ENCODE measurements around the gene NOD2. TPM values are rescaled to one million over a fixed set of nuclear protein-coding genes. Genes with fewer than 3 reads are reported as not detected.

NOD2 gene
- total RNA-seq, 1 experiment from 2014 or later: not detected

DNA sequence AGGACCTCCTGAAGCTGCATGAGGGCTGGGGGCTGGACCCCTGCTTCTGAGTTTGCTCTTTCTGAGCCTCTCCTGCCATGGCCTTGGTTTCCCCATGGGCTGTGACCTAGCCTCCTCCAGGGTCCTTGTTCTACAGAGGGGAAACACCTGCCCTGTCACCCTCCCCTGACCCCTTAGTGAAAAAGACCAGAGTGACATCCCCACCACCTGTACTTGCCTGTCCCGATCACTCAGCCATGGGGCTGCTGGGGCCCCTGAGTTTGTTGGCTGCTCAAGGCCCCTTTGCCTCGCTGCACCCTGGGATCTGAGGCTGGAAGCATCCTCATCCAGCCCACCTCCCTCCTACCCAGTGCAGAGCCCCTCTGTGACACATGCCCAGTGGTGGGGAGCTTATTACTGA is 800 bp downstream of the NOD2 start:
- DNase-seq (ENCODE audit: low spot score): no peak

DNA sequence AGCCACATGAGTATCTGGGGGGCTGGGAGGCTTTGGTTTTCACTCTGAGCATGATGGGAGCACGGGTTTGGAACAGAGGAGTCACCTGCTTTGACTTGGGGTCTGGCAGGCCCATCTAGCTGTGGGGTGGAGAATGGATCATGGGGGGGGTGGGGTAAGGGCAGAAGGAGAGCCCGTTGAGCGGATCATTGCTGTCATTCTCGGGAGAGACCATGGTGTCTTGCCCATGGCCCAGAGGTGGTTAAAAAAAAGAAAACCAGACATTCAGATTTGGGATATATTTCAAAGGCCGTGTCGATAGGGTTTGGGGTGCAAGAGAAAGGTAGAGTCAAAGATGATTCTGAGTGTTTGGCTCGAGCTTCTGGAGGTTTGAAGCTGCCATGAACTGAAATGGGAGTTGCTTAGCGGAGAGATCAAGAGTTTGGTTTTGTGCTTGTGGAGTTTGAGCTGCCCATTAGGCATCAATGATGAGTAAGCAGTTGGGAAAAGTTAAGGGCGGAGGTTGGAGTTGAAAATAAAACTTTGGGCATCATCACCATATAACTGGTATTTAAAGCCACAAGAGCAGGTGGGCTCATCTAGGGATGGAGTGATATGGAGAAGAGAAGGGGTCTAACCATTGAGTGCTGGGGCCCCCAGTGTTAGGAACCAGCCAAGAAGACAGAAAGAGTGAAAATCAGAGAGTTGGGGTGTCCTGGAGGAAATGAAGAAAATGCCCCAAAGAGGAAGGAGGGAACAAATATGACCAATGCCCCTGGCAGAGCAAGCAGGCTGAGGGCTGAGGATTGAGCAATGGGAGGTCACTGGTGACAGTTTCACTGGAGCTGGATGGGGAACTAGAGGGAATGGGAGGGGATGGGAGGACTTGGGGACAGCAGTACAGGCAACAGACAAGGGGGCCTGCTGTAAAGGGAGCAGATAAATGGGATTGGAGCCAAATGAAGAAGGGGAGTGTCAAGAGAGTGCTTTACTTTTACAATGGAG is 1.9 kb downstream of the NOD2 start:
- DNase-seq (ENCODE audit: low spot score): no peak

DNA sequence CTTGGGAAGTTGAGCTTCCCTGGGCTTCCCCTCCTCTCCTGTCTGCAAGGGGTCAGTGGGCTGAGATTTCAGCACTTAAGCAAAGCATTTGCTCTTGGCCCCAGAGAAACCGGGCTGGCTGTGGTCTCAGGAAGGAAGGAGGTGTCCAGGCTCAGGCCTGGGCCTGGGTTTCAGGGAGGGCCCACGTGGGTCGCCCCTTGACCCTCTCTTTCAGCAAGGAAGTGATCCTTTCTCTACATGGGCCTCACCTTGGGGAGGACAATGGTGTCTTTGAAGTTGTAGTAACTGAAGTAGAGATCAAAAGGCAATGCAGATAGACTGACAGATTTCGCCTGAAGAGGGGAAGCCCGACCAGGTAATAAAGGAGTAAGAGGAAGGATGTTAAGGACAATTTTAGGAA is 2.7 kb downstream of the NOD2 start:
- DNase-seq (ENCODE audit: low spot score): no peak

DNA sequence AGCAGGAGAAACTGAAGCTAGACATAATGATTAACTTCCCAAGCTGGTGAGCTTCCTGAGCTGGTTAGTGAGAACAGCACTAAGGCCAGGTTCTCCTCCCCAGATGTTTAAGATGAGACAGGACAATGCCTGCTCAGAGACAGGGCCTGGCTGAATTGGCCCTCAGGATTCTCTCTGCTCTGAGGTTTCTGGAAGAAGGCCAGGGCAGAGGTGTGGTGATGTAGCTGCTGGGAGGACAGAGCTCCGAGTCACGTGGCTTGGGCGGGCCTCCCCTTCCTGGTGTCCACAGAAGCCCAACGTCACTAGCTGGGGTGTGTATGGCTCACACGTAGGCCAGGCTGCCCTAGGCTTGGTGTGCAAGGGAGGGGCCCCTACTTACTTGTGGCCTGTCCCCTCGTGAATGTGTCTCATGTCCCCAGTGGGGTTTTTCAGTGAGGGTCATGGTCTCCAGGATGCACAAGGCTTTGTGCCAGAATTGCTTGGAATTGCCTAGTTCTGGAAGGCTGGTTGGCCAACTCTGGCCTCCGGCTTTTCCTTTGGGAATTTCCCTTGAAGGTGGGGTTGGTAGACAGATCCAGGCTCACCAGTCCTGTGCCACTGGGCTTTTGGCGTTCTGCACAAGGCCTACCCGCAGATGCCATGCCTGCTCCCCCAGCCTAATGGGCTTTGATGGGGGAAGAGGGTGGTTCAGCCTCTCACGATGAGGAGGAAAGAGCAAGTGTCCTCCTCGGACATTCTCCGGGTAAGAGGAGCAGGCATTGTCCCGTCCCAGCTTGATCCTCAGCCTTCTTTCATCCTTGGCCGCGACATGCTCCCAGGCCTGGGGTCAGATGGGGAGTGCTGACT is 3.4 kb downstream of the NOD2 start:
- peak; percentile 80 for DNase-seq (ENCODE audit: low spot score)

DNA sequence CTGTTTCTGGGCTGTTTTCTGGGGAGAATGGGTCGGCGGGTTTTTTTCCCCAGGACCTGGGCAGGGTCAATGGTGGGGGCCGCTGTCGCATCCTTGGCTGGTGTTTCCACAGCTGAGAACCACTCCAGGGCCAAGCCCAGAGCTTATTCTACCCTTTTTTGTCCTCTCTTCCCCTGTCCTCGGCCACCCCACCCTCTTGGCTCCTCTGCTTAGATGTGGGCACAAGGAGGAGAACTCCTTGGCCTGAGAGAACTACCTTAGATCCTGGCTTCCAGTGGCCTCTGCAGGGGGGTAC is 4.0 kb downstream of the NOD2 start:
- no peak for DNase-seq (ENCODE audit: low spot score)

DNA sequence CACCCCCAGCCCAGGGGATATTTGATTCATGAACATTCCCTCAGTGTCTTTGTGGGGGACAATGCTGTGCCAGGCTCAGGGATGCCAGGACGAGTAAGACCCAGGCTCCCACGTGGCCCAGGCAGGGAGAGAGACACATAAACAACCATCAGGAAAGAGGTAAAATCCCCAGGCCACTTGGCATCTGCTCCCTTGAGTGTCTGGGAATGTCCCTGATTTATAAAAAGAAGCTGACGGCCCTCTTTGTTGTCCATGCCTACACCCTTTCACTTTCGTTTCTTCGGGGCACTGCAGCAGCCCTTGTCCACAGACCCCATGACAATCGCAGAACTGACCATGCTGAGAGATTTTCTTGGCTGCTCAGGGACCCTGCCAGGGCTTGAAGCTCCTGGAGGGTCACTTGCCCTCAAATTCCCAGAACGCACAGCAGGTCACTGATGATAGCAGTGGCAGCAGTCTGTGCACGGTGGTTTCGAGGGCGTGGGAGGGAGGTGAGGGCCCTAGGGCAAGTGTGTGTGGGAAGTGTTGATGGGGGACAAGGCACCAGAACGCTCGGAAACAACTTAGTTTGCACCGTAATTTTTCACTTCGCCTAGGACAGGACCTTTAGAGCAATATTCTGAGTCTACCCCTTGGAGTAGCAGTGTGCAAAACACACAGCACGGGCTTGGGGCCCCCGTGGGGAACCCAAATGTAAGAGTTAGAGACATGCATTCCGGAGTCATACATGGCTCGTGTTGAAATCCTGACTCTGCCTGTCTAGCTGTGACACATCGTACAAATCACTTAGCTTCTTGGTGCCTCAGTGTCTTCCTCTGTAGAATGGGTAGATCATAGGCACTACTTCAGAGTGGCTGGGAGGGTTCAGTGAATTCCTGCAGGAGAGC is 4.7 kb downstream of the NOD2 start:
- peak; percentile 71 for DNase-seq (ENCODE audit: low spot score)

DNA sequence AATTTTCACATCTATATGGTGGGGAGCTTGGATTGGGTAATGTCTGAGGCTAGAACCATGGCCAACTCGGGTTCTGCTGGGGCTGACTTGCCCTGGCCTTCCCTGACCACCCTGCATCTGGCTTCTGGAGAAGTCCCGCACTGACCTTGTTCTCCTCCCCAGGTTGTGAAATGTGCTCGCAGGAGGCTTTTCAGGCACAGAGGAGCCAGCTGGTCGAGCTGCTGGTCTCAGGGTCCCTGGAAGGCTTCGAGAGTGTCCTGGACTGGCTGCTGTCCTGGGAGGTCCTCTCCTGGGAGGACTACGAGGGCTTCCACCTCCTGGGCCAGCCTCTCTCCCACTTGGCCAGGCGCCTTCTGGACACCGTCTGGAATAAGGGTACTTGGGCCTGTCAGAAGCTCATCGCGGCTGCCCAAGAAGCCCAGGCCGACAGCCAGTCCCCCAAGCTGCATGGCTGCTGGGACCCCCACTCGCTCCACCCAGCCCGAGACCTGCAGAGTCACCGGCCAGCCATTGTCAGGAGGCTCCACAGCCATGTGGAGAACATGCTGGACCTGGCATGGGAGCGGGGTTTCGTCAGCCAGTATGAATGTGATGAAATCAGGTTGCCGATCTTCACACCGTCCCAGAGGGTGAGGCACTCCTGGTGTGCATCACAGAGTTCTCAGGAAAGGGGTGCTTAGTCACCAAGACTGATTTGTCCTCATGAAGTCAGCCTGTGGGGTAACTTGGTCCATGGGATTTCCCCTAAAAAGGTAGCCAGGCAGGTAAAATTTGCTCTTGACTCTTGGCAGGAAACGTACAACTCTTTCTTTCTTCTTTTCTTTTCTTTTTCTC is 6.1 kb downstream of the NOD2 start:
- DNase-seq (ENCODE audit: low spot score): peak; percentile 14

DNA sequence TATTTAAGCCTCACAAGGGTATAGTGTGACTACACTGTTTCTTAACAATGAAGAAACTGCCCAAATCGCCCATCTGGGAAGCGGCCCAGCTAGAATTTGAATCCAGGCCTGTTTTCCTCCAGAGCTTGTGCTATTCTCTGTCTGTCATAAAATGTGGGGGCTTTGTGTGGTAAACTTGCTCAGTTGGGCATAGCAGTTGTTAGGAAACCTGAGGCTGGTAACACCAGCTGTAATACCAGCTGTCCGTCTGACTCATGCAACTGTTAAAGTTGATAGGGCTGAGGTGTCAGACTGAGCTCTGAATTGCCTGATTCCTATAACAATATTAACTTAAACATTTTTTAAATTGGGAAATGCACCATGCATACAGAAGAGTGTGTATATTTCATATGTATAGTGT is 9.3 kb downstream of the NOD2 start:
- no peak for DNase-seq (ENCODE audit: low spot score)

DNA sequence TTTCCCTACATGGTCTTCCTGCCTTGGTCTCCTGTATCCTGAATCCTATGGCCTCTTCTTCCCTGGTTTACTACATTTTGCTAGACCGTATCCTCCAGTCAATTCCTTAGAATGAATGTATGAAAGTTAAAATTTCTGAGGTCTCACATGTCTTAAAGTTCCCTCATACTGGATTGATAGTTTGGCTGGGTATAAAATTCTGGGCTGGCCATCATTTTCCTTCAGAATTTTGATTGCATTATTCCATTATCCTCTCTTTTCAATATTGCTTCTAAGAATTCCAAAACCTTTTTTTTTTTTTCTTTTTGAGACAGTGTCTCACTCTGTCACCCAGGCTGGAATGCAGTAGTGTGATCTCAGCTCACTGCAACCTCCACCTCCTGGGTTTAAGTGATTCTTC is 10.8 kb downstream of the NOD2 start:
- DNase-seq (ENCODE audit: low spot score): no peak

DNA sequence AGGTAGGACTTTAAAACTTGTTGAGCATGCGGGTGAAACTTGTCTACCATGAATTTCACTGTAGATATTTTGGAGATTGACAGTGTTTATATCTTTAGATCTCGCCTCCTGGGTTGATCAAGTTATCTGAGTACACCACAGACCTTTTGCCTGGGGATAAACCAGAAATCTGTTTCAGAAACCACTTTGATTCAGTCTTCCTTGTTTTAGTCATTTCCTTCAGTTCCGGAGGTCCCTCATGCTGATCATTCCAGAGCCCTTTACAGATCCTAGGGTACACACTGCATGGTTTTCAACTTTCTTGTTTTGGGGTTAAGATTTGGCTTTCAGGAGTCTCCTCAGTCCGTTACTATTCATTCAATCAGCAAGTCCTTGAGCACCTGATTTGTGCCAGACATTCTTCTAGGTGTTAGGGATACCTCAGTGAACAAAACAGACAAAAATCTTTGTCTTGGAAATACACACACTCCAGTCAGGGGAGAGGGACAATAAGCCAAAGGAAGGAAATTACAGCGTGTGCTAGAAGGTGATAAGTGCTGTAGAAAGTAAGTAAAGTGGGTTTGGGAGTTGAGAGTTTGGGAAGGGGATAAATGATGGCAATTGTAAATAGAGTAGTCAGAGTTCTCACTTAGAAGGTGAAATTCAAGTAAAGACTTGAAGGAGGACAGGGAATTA is 12.2 kb downstream of the NOD2 start:
- DNase-seq (ENCODE audit: low spot score): no peak

DNA sequence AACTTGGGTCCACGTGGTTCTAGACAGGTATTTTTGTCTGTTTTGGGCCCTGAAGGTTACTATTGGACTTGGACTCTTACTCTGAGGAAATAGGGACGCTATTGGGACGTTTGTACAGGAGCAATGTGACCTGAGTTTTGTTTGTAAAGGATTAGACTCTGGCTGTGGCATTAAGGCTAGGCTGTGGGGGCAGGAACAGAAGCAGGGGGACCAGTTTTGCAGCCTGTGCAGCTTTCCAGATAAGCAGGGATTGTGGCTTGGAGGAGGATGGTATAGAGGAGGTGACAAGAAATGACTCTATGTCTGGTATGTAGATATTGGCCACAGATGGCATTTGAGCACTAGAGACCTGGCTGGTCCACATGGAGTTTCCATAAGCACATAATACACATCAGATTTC is 12.8 kb downstream of the NOD2 start:
- no peak for DNase-seq (ENCODE audit: low spot score)

DNA sequence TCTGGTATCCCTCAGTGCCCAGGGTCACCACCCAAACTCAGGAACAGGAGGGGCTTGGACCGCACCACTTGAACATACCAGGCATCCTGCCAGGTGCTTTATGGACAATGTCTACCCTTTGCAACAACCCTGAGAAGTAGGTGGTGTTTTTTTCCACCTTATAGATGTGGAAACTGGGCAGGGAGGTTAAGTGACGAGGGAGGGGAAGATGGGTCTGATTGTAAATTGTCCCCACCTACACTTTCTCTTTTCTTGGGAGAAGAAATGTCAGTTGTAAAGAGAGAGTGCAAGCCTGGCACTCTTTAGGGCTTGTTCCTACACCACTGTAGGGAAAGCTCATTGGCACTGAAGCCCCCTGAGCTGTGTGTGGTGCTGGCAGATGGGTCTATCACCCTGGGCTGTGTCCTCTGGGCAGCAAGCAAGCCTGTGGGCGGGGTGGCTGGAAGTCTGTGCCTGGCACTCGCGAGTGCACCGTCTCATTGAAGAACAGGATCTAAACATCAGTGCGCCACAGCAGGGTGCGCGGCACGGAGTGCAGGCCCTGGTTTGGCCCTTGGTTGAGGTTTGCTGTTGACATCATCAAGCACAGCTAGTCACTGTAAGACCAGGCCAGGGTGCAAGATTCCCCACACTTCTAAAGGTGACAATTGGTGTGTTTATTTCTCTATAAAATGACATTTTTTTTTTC is 15.1 kb downstream of the NOD2 start:
- DNase-seq (ENCODE audit: low spot score): no peak

DNA sequence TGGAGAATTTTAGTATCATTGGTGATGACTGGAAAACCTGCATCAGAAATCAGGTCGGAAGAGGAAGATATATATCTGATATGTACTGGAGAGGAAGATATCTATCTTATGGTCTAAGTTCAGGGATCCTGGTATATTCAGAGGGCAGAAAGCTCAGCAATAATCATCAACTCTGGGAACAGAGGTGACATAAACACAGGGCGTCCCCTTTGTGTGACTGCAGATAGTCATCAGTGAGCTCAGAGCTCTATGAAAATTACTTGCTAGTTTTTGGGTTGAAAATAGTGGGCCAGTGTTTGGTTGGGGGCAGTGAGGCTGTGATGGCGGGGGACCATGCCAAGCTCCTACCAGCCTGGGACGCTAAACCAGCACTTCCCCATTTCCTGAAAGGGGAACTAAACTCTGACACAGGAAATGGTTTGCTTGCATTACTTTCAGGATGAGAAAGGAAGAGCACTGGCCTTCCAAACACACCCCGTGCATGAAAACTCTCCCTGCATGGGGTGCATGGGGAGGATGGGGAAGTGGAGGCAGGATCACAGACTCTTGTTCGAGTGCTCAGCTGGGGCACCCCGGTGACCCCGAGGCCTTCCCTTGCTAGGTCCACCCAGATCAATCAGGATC is 15.8 kb downstream of the NOD2 start:
- no peak for DNase-seq (ENCODE audit: low spot score)

DNA sequence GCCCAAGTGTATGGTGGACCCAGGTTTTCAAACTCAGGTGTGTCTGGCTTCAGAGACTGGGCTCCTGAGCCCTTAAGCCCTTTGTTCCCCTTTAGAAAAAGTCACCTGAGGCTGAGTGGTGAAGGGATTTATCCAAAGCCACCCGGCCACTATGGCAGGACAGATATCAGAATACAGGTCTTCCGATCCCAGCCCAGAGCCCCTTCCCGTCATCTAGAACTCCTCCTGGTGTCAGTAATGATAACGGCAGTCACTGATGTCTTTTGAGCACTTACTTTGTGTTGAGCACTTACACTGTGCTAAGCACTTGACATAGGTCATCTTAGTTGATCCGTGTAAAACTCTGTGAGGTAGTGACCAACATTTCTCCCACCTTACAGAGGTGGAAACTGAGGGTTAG is 16.6 kb downstream of the NOD2 start:
- no peak for DNase-seq (ENCODE audit: low spot score)

DNA sequence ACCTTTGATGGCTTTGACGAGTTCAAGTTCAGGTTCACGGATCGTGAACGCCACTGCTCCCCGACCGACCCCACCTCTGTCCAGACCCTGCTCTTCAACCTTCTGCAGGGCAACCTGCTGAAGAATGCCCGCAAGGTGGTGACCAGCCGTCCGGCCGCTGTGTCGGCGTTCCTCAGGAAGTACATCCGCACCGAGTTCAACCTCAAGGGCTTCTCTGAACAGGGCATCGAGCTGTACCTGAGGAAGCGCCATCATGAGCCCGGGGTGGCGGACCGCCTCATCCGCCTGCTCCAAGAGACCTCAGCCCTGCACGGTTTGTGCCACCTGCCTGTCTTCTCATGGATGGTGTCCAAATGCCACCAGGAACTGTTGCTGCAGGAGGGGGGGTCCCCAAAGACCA is 17.6 kb downstream of the NOD2 start:
- DNase-seq (ENCODE audit: low spot score): no peak

DNA sequence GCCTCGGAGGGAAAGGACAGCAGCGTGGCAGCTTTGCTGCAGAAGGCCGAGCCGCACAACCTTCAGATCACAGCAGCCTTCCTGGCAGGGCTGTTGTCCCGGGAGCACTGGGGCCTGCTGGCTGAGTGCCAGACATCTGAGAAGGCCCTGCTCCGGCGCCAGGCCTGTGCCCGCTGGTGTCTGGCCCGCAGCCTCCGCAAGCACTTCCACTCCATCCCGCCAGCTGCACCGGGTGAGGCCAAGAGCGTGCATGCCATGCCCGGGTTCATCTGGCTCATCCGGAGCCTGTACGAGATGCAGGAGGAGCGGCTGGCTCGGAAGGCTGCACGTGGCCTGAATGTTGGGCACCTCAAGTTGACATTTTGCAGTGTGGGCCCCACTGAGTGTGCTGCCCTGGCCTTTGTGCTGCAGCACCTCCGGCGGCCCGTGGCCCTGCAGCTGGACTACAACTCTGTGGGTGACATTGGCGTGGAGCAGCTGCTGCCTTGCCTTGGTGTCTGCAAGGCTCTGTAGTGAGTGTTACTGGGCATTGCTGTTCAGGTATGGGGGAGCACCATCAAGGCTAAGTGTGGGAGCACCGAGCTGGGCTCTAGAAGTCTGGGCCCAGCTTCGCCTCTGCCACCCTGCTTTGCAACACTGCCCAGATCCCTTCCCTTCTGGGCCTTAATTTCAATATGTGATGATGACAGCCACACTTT is 18.6 kb downstream of the NOD2 start:
- DNase-seq (ENCODE audit: low spot score): no peak

DNA sequence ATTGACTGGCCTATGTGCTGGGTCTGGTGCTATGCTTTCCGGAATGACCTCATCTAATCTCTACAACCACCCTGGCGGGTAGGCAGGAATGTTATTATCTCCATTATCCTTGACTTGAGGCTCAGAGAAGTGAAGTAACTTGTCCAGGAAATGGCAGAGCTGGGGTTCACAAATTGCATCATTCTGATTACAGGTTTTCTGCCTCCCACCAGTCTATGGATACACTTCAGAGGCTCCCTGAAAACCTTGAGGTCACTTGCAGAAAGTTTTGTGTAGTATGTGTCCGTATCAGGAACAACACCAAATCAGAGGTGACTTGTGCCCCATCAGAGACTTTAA is 19.1 kb downstream of the NOD2 start:
- peak; percentile 27 for DNase-seq (ENCODE audit: low spot score)

DNA sequence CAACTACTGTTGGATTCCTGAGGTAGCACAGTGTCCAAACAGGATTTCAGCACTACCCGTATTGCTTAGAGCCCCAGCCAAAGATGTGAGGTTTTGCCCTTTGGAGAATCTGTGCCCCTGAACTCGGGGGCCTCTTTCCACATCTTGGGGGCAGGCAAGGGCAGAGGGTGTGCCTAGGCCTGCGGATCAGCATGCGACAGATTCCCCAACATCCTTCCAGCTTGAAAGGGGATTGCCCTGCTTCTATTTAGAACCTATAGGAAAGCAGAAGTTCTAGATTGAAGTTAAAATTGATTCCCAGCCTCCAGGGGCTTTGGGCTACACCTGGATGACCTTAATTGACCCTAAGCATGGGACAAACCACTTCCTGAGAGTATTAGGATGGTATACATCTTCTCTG is 19.6 kb downstream of the NOD2 start:
- DNase-seq (ENCODE audit: low spot score): no peak

DNA sequence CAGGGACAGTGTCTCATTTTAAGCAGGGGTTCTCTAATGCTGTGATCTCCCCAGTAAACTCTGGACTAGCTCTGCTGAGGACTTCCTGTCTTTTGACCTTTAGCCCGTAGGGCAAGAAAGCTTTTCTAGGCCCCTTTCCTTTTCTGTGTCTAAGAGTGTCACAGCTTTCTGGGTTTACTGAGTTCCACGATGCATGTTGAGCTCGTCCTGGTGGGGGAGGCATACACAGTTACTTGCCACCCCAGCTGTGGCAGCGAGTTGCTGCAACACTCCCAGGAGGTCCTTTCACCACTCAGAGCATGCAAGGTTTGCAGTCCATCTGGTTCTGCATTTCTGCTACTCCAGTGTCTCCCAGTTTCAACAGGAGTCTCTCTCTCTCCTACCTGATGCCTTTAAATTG is 23.7 kb downstream of the NOD2 start:
- no peak for DNase-seq (ENCODE audit: low spot score)
